RPMI7951 (cell line): ENCODE results near the gene IGFN1. TPM values are rescaled to one million over a fixed set of nuclear protein-coding genes. Genes with fewer than 3 reads are reported as not detected.
A peak's percentile ranks its signal among the peaks of the same experiment; 100 is the strongest.

Experiments
- DNase-seq: peaks from one replicate; pipeline ENCODE4 v3.0.0-alpha.2; 2012; ENCODE audit warnings: low read depth
- total RNA-seq: library from RNA; depleted of rRNA; stranded (reverse); fragments of >200 nt; shearing (Covaris generic); gene quantifications from 2 replicates; pipeline ENCODE4 v1.2.3, GENCODE V29; 2014

Gene IGFN1
- total RNA-seq, 1 experiment from 2014 or later, result 1.1 TPM

DNA sequence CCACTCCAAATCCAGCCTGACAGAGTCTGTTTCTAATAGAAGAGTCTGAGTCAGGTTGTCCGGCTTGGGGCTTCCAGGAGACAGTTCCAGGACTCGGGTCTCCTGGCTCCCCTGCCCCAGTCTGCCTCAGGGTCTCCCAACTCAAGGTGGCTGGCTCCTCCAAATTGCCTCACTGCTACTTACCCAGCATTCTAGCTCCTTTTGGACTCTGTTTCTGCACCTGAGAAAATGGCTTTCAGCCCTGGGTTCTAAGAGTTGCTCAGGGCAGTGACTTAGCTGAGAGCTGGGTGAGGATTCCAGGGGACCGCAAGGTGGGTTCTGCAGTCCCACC lies 5.5 kb upstream of the IGFN1 start:
- DNase-seq, result no peak

DNA sequence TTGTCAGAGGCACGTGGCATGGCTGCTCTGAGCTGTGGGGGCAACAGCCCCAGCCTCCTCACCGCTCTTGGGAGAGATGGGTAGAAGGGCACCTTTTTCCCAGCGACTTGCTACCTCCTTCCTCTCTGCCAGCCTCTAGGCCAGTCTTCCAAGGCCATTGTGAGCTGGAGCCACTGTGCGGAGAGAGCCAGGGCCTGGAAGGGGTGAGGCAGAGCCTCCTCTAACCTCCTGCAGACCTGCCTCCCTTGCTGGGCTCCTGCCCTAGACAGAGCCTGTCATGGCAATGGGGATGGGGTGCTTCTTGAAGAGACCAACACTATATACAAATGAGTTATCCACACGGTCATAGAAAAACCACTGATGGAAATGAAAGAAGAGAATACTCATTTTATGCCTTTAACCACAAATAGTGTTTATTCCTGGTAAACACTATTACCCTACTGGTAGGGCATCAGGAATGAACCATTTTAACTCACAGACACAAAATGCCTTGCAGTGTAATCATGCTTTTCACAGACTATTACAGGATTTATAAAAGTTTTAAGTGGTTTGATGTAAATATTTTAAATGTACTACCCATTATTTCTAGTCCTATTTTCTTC lies 5.0 kb upstream of the IGFN1 start:
- no peak for DNase-seq

DNA sequence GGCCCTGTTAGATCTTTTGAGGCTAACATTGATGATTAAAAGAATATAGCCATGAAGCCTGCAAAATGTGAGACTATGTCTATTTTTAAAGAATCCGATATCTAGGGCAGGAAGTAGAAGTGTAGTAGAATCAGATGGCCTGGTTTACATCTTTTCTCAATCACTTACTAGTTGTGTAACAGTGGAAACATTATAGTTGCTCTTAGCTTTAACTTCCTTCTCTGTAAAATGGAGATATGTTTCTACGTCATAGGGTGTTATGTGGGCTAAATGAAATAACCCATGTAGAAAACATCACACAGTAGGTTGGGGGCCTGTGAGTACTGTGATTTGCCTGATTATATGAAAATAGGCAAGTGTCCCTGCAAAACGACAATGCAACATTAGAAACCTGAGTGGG lies 4.4 kb upstream of the IGFN1 start:
- DNase-seq, result no peak

DNA sequence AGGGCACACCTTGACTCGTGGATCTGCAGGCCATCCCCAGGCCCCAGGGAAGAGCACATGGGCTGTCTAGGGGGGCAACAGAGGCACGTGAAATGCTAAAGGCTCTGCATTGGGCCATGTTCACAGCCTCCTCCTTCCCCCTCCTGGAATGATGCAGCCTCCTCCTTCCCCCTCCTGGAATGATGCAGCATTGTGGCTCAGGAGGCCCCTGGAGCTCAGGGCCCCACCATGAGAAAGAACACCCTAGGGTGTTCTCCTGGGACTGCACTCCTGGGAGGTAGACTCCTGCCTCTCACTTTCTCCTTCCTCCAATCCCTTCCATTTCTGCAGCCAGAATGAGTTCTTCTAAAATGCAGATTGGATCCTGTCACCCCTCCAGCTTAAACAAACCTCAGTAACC lies 1.5 kb upstream of the IGFN1 start:
- no peak for DNase-seq

DNA sequence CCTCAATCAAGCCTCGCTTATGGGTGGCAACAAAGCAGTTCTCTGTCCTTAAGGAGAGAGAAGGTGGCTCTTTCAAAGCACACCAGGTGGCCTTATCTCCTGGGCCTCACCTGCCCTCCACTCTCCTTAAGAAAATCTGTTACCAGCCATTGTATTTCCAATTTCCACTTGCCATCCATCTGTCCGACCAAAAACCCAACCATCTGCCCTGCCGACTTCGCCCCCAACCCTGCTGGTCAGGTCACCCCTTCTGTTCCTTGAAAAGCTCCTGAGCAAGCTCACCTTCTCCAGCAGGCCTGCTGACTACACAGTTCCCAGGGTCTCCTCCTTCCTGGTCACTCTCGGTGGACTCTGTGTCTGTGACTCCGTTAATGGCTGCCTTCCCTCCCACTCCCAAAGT lies 619 bp upstream of the IGFN1 start:
- no peak for DNase-seq

DNA sequence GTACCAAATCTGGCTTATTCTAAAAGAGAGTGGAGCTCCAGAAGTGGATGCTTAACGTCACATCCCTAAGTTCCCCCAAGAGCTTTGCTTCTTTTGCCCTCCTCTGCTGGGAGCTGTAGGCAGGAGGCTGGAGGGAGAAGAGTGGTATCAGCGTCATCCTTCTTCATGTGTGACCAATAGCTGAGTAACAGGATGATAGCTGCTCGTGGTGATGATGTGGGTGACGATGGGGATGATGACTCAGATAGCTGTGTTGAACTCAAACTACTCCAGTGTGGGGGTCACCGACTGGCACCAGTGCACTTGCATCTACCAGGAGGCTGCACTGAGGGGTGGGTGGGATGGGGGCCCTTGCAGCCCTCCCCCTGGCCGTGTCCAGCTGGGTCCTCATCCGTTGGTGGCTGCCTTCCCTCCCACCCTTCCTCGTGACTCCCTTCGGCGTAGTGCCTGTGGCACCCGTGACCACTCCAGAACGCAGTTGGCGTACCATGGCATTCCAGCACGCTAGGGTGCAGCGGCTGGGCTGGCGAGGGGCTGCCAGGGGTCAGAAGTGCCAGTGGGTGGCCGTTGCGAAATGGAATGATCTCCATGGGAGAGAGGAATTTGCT lies 1.1 kb downstream of the IGFN1 start:
- peak; percentile 94 for DNase-seq

DNA sequence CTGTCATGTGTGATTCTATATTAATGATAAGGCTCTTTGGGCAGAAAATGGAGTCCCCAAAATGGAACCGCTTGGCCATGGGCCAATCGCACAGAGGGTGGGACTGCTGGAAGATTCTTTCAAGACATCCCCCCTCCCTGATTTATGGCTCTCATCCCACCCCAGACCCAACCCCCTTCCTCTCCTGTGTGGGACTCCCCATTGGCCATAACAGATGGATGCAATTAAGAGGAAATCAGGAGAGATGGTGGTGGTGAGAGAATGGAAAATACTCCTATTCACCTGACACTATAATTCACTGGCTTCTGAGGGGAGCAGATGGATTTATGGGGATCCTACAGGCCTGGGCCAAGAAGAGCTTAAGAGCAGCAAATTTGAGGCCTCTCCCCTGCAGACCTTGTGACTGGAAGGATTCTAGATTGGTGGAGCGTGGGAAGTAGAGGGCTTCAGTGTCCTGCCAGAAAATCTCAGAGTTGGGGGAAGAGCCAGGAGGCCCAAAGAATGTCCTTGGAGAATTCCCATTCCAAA lies 1.7 kb downstream of the IGFN1 start:
- DNase-seq, result no peak

DNA sequence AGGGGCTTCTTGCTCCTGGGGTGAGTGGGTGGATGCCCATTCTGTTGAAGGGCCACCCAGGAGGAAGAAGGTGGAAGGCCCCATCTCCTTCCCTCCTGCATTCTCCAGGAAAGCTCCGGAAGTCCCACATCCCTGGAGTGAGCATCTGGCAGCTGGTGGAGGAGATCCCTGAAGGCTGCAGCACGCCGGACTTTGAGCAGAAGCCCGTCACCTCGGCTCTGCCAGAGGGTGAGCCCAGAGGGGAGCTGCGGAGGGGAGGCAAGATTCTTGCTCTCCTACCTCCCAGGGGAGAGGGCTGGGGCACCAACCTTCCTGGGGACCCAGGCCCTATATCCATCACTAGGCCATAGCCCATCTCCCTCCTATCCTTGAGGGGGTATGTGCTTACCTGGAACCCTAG lies 3.4 kb downstream of the IGFN1 start:
- no peak for DNase-seq

DNA sequence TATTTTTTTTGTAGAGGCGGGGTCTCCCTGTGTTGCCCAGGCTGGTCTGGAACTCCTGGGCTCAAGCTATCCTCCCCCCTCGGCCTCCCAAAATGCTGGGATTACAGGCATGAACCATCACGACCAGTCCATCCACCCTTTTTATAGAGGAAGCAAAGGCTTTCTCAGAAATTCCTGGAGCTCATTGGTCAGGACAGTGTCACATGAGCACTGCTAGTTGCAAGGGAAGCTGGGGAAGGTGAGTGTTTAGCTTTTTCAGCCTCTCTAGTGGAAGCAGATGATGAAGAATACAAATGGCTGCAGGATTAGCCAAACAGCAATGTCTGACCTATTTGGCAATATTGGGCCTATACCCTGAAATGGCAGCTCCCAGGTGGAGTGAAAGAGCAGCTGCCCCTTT lies 8.0 kb downstream of the IGFN1 start:
- no peak for DNase-seq

DNA sequence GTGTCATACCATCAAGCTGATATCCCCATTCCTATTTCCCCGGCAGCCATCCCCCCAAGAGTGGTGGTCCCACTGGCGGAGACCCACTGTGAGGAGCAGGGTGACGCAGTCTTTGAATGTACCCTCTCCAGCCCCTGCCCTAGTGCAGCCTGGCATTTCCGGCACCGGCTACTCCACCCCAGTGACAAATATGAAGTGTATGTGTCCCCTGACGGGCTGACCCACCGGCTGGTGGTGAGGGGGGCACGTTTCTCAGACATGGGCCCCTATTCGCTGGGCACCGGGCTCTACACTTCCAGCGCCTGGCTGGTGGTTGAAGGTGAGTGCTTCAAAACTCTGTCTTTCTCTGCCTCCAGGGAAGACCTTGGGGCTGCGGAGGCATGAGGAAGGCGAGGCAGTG lies 14.4 kb downstream of the IGFN1 start:
- no peak for DNase-seq

DNA sequence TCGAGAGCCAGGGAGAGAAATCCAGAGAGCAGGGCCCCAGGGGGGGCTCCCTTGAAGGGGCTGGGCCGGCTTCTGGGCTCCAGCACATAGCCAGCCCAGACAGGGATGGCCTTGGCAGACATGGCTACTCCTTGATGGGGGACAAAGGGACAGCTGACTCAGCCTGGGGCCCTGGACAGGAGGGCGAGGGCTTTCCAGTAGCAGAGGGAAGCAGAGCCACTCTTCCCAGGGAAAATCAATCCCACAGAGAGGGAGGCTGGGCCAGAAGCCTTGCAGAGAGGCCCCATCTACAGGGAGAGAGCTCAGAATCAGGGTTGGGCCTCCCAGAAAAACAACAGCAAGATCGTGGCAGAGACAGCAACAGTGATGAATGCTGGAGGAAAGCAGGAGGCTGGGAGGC lies 15.6 kb downstream of the IGFN1 start:
- DNase-seq, result no peak

DNA sequence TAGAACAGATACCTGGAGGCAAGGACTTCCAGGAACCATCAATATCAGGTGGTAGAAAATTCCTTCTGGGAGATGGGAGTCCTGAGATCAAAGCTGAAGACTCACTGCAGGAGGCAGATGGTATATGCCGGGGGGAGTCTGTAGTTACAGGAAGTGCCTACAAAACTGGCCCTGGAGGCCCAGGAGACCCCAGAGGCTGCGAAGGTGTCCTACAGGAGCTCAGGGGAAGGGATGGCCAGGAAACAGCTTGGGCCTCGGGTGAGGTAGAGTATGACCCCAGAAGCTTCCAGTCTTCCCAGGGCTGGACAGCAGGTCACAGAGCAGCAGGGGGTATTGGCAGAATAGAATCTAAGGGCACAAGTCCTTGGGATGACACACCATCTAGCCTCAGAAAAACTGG lies 16.4 kb downstream of the IGFN1 start:
- no peak for DNase-seq

DNA sequence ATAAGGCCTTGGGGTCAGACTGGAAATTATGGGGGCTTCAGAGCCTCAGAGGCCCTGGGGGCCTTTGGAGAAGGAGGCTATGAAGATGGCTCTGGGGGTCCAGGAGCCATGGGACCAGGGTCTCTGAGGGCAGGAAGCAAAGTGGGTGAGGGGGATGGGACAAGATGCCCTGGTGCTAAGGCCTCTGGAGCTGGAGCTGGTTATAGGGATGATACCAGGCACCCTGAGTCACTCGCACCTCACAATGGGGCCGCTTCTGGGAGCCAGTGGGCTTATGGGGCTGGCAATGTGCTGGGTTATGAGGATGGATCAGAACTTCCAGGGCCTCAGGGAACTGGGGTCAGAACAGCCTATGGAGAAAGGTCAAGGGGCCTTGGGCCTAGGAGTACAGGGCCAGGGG lies 17.6 kb downstream of the IGFN1 start:
- DNase-seq, result no peak

DNA sequence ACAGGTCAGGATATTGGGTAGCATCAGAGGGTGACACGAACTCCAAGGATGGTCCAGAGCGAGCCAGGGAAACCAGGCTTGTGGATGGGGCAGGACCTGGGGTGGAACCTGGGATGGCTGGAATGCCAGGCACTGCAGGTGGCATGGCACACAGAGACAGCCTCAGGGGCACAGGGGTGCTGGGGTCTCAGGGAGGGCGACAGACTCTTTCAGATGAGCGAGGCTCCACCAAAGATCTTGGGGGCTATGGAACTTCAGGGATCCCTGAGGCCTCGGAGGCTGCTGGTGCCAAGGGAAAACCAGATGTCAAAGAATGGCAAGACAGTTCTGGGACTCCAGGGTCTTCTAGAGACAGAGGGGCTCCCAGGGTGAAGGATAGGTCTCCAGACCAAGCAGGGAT lies 21.4 kb downstream of the IGFN1 start:
- no peak for DNase-seq

DNA sequence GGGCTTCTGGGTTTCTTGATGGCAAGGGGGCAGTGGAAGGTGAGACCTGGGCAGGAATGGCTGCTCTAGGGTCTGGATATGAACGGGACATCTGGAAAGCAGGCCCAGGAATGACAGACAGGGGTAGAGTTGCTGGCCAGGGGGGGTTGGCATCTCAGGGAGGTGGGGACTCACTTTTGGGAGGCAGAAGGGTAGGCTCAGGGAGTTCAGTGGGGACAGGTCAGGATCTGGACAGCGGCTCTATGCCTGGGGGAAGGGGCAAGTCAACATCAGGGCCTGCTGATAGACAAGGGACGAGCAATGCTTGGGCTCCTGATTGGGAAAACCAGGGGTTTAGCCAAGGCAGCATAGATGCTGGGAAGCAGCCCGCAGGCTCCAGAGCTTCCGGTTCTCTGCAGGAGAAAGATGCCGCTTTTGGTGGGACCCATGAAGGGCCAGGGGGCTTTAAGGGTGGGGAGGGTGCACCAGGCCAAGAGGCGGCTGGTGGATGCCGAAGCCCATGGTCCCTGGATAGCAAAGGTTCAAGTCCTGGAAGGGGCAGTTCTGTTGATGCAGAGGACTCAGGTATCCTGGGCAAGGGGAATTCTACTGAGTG lies 21.9 kb downstream of the IGFN1 start:
- no peak for DNase-seq

DNA sequence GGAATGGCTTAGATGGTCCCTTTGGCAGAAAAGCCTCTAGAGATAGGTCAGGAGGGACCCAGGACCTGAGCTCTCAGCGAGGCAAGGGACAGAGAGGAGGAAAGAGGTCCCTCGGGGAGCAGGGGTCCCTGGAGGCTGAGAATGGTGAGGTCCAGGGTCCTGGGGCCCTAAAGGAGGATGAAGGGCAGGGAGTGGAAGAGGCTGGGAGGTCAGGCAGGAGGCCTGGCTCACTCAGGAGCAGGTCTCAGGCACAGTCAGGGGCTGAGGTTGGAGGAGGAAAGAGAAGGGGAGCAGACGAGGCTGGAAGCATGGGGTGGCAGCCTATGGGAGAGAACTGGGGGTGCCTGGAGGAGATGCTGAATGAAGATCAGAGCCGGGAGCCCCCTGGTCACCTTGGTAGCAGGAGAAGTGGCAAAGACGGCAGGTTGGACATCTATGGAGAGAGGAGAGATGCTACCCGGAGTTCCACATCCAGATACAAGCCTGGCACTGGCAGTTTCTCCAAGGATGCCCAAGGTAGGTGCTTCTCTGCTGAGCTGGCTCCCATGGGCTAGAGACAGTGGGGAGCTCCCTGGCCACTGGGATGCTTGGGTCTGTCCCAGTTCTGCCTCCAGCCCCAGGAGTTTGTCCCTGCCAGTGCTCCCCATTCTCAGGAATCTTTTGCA lies 22.6 kb downstream of the IGFN1 start:
- DNase-seq, result no peak

DNA sequence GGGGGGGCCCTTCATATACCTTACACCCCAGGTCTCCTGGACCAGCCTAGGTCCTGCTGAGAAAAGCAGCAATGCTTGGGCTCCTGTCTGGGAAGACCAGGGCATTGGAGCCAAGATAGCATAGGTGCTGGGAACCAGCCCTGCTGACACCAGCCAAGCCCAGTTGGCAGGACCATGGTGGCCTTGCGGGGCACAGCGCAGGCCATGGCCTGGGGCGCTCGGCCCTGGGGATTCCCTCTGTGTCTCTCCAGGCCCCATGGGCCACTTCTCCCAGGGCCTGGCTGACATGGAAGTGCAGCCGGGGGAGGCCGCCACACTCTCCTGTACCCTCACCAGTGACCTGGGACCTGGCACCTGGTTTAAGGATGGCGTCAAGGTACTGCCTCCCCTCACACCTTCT lies 23.3 kb downstream of the IGFN1 start:
- DNase-seq, result no peak

DNA sequence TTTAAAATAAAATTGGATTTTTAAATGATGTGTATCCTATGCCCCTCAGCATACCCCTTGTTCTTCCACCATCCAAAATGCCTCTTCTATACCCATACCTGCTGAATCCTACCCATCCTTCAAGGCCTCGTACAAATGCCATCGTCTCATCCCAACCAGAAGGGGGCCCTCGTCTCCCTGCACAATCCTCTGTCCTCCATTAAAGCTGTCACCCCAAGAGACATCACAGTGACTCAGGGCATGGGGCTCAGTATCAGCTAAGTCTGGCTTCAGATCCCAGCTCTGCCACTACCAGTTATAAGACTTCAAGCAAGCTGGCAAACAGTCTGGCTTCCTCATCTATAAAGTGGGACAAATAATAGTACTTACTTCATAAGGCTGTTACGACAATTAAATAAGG lies 23.8 kb downstream of the IGFN1 start:
- DNase-seq, result no peak

DNA sequence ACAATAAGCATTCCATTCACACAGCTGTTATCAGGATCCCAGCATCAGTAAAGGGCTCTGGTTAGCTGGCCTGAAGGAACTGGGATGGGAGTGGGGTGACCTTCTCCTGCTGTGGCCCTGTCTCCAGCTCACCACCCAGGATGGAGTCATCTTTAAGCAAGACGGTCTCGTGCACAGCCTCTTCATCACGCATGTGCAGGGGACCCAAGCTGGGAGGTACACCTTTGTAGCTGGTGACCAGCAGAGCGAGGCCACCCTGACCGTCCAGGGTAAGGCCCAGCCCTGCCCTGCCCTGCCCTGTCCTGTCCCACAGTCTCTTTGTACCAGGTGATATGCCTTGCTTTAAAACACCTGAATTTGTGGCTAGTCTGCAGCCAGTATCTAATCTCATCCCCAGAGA lies 24.3 kb downstream of the IGFN1 start:
- DNase-seq, result no peak

DNA sequence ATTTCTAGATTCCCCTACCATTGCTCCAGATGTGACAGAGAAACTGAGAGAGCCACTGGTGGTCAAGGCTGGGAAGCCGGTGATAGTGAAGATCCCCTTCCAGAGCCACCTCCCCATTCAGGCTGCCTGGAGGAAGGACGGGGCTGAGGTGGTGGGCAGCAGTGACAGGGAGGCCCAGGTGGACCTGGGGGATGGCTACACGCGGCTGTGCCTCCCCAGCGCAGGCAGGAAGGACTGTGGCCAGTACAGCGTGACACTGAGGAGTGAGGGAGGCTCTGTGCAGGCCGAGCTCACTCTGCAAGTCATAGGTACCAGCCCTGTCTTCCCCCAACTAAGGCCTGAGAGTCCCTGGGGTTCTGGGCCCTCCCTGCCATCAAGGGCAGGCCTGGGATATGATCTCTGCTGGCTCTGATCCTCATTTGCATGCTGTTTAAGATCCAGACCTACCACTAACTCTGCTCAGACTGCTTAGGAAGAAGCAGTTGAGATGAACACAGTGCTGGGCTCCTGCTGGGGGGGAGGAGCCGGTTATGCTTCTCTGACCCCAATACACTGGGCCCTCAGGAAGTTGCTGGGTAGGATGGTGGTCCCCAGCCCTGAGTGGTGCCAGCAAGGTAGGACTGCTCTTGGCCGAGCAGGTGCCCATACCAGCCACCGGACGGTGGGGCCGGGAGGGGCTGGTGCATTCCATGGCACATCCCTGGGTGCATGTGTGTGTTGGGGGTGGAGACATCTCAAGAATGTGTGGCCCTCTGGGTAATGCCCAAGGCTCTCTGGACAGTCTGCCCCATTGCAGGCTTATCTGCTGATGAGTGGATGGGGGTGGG lies 25.1 kb downstream of the IGFN1 start:
- DNase-seq, result no peak

DNA sequence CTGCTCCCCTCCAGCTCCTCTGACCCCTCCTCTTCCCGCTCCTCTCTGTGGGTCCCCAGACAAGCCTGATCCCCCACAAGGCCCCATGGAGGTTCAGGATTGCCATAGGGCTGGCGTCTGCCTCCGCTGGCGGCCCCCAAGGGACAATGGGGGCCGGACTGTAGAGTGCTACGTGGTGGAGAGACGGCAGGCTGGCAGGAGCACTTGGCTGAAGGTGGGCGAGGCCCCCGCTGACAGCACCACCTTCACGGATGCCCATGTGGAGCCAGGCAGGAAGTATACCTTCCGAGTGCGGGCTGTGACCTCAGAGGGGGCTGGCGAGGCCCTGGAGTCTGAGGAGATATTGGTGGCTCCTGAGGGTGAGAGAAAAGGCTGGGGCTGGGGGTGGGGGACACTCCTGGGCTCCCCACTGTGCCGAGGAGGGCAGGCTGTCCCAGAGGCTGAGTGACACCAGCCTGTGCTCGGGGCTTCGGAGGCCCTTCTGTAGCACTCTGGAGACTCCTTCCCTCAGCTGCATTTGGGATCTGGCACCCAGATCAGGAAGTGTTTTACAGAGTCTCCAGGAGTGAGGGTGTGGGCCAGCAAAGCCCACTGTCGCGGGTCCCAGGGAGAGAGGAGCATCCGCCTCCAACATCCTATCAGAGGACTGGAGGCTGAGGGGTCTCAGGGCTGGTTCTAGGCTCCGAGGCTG lies 25.9 kb downstream of the IGFN1 start:
- DNase-seq, result no peak

DNA sequence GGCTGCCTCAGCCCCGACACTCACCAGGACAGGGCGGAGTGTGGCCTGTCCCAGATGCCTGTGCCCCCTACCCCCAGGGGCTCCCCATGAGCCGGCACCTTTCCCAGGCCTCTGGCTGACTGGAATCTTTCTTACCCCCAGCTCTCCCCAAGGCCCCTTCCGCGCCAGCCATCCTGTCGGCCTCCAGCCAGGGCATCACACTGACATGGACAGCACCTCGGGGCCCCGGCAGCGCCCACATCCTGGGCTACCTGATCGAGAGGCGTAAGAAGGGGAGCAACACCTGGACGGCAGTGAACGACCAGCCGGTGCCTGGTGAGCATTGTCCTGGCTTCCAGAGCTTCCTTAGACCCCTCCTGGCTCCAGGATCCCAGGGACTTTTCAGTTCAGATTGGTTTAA lies 26.5 kb downstream of the IGFN1 start:
- DNase-seq, result no peak
